Stimulated activated CD4-positive, alpha-beta T cell treated with anti-CD3 and anti-CD28 coated beads, Interleukin-15, amount 100 ng/mL, for 48 hours (primary cell): ENCODE data around the gene DOK3.
A peak's percentile ranks its signal among the peaks of the same experiment; 100 is the strongest.

Source experiments
- DNase-seq, 2 donors: peaks; one replicate each; pipeline ENCODE4 v3.0.0-alpha.2; 2020; ENCODE audit warnings: low read depth in 2 of 2

Gene DOK3, protein sequence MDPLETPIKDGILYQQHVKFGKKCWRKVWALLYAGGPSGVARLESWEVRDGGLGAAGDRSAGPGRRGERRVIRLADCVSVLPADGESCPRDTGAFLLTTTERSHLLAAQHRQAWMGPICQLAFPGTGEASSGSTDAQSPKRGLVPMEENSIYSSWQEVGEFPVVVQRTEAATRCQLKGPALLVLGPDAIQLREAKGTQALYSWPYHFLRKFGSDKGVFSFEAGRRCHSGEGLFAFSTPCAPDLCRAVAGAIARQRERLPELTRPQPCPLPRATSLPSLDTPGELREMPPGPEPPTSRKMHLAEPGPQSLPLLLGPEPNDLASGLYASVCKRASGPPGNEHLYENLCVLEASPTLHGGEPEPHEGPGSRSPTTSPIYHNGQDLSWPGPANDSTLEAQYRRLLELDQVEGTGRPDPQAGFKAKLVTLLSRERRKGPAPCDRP

DNA sequence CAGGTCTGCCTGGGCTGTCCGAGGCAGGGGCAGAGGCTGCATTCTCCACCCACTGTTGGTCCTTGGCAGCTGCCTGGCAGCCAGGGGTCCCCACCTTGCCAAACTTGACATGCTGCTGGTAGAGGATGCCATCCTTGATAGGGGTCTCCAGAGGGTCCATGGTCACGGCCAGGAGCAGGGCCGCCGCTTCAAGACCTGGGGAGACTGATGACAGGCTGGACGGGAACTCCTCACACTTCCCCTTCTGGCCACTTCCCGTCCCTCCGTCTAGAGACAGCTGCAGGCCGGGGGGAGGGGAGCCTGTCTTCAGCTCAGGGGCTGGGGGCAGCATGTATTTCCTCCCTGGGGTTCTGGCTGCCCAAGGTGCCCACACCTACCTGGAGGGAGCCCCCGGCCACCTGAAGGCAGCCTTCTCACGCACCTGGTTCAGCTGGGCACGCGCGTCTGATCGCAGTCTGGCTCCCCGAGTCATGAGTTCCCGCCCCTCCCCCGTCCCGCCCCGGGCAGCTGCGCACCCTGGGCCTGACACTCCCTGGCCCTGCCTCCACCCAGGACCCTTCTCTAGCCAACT is at the start of gene DOK3:
DOK3 (minus strand) TSS at position 446 of the 571 bp plus-strand sequence; CDS start at position 160, 286 bp downstream.
- no peak for DNase-seq

DNA sequence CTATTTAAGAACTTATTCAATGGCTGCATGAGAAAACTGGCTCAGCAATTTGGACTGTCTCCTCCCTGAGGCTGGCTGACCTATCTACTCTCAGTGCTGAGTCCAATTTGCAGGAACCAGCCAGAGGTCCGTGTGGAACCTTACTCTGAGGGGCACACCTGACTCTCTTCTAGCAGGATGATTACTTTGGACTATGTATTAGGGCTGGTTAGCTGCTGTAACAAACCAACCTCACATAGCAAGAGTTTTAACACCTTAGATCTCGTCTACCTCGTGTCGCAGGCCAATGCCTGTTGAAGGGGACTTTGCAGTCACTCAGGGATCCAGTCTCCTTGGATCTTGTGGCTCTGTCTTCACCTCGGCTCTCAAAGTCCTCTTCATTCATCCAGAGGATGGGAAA is 48.2 kb upstream of the DOK3 start:
- no peak for DNase-seq

DNA sequence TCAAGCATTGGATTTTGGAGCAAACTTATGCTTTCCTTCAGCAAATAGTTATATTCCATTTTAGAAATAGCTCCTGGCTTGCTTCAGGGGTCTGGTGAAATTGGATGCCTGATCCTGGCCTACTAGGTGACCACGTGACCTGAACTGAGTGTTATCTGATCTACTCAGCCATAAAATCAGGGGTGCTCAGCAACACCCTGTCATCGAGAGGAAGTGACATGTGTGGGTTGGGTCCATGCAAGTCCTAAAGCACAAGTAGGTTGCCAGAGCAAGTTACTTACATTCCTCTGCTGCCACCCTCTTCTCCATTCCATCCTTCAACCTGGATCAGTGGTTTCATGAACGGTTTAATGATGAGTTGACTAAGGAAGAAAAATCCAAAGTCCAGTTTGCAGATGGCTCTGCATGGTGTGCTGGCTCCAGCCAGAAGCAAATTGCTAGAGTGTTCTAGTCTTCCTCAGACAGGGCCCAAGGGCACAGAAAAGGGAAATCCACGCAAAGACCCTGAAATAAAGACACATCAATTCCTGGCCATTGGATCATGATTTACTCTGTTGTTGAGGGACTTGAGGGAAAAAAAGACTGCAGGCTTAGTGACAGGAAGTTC is 47.5 kb upstream of the DOK3 start:
- no peak for DNase-seq

DNA sequence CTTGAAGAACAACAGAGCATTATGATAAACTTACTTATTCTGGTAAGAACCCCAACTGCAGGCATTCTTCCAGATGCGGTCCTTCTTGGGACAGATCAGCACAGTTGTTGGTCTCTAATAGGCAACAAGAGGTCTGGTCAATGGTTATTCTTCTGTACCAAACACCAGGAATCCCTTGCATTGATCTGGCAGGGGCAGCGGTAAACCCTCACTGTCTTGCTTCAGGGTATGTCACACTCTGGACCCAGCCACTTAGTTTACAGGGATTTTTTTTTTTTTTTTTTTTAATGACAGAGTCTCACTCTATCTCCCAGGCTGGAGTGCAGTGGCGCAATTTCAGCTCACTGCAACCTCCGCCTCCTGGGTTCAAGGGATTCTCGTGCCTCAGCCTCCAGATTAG is 46.0 kb upstream of the DOK3 start:
- DNase-seq, result no peak

DNA sequence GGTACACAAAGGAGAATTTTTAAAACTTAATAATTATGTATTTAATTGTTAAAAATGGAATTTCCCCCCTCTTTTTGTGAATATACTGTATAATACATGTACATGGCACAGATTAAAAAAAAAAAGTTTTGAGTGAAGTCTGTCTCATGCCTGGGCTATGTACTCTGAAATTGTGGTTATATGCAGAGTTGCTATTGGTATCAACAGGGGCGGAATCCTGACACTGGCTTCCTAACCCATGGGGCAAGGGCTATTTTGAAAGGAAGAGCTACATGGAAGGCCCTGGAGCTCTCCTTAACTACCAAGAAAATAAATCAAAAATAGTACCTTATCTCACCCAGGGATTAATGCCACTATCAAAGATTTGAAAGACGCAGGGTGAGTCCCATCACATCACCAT is 45.6 kb upstream of the DOK3 start:
- no peak for DNase-seq

DNA sequence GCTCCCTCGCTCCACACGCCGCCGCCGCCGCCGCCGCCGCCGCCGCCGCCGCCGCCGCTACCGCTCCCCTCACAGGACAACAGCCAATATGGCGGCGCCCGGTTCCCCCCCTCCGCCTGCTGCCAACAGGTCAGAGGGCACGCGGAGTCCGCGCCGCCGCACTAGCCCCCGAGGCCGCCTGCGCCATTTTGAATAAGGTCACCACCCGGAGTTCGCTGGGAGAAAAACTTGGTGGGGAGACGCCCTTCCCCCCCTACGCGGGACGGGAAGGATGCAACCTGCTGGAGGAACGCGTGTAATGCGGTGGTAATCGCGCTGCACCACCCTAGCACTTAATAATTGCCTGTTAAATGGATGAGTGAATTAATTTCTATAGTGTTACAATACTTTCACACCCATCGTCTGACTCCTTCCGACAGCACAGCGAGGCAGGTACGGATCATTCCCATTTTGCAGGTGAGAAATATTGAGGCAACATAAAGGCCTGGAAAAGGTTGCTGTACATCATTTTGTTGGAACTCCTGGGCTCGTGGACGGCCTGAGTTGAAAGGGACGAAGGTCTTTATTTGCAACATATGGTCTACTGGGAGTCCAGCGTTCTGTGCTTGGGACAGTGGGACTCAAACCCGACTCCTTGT is 45.0 kb upstream of the DOK3 start, which contains the start of gene FAM193B:
FAM193B (minus strand) TSS at position 90 of the 638 bp plus-strand sequence. CDS start 105 bp downstream, outside the sequence.
- peak; percentile 93 for DNase-seq

DNA sequence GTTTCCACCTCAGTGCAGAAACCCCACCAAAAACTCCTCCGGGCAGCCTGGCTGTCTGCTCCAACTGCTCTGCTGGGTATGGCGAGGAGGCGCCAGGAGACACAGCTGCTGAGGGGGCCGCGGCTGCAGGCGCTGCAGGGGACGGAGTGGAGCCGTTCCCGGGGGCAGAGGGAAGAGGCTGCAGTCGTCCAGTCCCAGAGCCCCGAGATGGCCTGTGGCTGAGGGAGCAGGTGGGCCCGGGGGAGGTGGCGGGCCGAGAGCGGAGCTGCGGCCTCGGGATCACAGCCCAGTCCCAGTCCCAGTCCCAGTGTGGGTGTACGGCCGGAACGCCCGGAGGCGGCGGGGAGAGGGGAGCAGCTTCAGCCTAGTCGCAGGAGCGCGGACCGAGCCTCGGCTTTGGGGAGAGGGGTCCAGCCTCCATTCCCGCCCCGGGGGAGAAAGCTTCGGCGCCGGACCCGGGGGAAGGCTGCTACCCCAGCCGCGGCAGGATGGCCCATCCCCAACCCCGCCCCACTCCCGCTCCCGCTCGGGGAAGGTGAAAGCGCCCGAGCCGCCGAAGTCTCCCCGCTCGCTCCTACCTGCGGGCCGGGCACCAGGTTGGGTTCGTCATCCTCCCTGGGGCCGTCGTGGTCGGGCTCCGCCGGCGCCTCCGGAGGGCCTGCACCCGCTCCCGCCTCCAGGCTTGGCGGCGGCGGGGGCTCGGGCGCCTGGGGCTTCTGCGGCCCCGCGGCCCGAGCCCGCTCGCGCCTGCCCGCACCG is 44.2 kb upstream of the DOK3 start:
- peak; percentile 17 to 29 for DNase-seq

DNA sequence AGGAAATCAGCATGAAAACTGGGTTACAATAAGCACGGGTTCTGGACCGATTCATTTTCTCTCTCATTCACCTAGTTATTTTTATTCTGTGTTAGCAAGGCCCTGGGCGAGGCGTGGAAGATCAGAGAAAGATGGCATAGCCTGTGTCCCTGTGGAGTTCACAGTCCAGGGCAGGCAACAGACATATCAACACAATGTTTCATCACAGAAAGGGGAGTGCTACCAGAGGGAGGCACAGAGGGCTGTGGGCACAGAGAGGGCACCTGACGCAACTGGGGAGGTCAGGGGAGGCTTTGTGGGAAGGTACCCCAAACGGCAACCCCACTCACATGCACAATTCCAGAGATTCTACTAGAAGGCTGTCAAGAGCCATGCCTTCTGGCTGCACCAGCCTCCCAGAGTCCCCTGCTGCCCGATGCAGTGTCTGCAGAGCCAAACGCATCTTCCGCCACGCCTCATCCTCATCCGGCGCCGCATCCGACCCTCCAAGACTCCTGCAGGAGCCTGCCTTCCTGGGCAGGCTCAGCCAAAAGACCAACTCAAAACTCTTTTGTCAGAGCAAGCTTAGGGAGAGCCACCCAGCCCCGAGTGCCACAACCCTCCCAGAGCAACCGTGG is 43.3 kb upstream of the DOK3 start:
- no peak for DNase-seq

DNA sequence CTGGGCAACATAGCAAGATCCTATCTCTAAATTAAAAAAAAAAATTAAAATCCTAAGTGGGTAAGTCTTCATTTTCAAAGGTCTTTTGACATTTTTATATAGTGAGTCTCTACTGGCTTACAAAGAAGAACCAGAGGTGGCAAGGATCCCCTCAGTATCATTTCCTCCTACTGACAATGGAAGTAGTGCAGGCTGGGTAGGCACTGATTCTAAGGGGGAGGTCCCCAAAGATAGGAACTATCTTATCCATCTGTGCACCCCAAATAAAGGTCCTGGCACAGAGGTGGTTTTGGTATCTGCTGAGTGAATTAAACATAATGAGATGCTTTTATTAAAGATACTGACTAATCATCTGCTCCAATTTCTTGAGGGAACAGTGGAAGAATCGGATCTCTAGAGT is 40.5 kb upstream of the DOK3 start:
- no peak for DNase-seq

DNA sequence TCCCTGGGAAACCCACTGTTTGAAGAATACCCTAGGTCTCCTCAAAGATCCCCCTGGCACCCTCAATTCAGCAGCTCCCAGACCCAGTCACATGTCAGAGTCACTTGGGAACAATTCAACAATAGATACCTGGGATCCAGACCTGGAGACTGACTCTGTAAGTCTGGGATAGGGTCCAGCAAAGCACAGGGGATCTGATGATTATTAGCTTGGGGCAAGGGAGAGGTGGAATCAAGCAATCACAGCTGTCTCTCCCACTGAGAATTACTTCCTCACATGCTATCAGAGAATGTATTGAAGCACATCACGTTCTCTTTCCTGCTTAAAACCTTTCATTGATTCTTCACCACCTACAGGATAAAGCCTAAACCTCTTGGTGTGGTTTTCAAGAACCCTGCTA is 38.9 kb upstream of the DOK3 start:
- DNase-seq, result no peak

DNA sequence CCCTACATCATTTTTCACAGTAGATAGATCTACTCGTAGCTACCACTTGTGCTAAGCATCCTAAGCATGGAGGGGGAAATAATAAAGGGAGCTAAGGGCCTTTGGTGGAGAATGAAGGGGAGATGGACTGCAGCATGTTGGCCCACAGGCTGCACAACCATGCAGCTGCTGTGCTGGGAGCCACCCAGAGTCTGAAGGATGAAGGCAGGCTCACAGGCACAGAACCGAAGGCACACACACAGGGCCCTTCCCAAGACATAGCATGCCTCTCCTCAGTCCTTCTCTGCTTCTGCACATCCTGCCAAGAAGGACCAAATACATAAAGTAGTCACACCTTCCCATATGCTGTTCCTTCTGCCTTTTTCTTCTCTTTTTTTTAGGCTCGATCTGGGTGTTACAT is 38.1 kb upstream of the DOK3 start:
- no peak for DNase-seq

DNA sequence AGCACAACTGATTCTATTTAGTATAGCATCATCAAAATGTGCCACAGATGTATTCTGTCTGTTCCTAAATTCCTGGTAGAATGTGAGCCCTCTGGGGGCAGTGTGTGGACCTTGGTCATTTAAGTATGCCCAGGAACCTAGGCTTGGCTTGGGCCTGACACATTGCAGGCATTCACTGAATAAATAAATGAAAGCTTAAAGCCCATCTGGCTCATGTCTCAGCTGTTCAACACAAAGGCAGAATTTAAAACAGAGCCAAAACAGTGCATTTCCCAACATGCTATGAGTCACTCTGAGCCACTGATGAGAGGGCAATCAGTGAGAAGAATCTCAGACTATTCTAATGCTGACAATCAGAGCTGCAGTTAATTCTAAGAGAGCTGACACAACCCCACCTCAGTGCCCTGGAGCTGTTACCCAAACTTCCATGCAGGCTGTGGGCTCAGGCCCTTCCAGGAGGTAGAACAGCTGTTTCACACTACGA is 36.7 kb upstream of the DOK3 start:
- DNase-seq, result no peak

DNA sequence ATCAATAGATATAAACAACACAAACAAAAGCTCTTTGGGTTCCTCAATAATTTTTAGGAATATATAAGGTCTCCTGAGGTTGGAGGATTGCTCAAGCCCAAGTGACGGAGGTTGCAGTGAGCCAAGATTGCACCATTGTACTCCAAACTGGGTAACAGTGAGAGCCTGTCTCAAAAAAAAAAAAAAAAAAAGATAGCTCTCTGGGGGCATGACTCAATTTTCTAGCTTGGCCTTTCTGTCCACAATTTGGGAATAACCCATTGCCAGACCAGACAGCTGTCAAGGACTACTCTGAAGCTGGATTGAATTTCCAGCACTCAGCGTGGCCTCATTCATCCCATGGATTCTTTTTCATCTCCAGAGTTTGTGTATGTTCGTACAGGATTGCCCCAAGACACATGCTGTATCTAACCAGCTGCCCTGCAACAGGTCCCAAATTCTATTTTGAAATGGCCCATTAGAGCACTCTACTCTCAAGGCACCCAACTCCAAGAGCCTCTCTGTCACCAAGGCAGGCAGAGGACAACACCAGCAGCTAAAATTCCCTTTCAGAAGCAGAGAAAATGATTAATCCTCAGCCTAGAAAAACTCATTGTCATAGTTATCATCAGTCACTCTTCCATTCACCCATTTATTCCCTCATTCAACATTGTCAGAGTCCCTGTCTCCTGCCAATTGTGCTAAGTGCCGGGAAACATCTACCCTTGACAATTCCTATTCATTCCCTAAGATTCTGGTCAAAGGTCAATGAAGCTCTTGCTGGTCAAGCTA is 36.0 kb upstream of the DOK3 start:
- no peak for DNase-seq

DNA sequence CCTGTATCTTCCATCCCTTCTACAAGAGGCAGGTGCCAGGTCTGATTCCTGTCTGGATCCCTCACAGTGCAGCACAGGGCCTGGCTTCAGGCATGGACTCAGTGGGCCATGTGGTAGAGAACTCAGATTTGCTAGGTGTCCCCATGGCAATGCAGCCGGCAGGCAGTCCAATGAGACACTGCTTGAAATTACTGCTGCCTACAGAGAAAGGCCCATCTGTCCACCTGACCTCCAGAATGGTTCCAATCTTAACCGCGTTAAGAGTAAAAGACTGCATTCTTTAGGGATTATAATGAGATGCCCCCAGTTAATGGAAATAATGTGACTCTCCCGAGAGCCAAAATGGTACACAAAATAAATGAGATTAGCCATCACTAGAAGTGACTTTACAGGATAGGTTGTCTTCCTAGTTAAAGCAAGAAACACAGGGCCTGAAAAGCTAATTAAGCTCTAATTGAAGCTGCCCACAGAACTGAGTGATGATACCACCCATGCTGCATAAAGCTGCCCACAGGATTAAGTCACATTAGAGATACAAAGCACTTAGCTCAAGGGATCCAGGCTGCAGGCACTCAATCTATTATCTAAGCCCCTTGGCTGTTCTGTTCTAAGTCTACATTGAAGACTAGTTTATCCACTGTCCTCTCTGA is 33.3 kb upstream of the DOK3 start:
- no peak for DNase-seq

DNA sequence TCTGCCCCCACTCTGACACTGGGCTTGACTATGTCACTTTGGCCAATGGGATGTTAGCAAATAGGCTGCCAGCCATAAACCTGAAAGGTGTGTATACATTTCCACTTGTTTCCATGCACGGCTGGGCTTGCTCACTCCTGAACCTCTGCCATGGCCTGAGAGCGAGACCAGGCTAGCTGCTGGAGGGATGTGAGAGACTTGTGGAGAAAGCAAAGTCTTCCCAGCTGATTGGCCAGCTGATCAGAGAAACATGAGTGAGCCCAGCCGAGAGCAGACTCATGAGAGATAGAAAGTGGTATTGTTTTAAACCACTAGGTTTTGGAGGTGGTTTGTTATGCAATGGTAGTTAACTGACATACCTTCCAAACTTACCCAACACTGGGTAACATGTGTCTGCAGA is 30.8 kb upstream of the DOK3 start:
- DNase-seq, result no peak

DNA sequence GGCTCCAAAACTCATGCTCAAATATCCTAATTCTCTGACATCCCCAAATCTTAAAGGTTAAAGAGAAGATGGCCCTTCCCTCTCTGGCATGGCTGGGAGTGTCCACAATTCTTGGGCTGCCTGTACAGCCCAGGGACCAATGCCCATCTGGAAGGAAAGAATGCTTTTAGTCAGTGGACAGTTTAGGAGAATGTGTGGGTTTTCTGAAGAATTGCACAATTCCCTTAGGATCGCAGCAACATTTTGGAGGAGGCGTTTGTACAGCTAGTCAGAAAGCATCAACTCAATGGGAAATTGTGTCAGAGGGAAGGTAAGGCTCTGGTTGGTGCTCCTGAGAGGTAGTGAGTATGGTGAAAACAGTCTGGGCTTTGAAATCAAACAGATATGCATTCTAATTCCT is 29.8 kb upstream of the DOK3 start:
- no peak for DNase-seq

DNA sequence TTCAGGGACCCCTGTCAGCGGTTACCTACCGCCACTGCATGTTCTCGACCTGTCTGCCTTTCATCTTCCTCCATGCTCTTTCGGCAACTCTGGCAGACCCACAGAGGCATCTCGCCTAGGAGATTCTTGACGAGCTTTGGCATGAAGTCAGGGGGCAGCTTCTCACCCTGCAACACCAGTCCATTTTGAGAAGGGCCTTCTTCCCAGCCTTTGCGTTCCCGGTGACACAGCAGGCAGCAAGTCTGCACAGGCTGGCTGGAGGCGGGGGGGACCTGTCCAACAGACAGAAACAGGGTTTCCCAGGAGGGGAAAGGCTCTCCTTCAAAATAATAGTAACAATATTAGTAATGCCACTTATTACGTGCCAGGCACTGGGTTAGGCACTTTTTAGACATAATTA is 29.2 kb upstream of the DOK3 start:
- no peak for DNase-seq

DNA sequence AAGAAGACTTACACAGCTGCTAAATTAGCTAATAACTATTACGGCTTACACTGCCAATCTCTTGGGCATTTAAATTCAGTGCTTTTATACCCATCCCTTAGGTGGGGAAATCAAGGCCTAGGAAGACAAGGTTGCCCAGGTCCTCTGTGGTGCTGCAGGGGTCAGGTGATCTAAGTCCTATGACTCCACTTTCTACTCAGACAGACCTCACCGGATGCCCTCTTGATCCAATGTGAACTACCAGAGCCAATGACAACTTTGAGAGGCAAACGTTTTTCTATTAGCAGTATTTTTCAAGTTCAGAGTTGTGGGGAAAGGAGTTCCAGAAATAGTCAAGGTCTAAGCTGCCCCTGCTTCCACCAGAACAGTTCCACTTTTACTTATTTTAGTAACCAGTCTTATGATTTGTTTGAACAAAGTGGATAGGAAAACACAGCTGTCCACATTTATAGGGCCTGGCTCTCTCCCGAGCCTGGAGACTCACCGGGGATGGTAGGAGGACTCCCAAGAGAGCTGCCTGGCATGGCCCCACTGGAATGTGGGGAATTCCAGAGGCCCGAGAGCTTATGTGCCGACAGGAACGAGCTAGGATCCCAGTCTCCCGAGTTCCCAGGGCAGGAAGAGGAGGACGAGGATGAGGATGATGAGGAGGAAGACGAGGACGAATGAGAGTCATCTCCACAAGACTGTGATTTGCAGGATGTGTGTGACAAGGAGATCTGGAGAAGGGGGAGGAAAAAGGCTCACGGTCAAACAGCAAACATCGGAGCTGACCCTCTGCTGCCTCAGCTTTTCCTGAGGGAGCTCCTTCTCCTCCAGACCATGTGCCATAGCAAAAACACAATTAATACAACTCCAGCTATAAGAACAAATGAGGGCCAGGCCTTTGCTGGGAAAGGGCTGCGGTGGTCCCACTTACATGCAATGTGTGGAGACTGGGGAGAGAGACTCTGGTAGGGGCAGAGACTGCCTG is 28.0 kb upstream of the DOK3 start:
- DNase-seq, result no peak

DNA sequence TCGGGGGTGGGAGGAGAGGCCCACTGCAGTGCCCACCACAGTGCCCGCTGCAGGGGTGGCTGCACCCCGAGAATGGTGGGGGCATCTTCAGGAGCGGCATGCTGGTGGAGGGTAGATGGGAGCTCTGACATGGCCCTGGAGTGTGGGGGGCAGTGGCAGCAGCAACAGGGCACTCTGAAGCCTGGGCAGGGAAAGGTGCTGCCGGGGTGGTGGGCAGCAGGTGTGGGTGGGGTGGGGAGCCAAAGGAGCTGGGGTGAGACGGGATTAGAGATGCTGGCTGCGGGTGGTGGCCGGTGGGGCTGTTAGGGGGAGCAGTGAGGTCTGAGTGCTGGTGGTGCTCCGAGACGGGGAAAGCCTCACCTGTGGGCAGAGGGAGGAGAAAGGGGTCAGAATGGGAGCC is 26.8 kb upstream of the DOK3 start:
- no peak for DNase-seq
